GM12891 (cell line): ENCODE results near the gene DNMT3B.

Experiments used
- POLR2A ChIP-seq: IDR thresholded peaks from 2 replicates; pipeline ENCODE4 v1.6.1; 2011; ENCODE audit warnings: low read depth, low read length, control low read depth
- POLR2AphosphoS5 ChIP-seq: IDR thresholded peaks from 2 replicates; pipeline ENCODE4 v1.6.1; 2011; ENCODE audit warnings: low read depth, low read length, control low read depth

DNA sequence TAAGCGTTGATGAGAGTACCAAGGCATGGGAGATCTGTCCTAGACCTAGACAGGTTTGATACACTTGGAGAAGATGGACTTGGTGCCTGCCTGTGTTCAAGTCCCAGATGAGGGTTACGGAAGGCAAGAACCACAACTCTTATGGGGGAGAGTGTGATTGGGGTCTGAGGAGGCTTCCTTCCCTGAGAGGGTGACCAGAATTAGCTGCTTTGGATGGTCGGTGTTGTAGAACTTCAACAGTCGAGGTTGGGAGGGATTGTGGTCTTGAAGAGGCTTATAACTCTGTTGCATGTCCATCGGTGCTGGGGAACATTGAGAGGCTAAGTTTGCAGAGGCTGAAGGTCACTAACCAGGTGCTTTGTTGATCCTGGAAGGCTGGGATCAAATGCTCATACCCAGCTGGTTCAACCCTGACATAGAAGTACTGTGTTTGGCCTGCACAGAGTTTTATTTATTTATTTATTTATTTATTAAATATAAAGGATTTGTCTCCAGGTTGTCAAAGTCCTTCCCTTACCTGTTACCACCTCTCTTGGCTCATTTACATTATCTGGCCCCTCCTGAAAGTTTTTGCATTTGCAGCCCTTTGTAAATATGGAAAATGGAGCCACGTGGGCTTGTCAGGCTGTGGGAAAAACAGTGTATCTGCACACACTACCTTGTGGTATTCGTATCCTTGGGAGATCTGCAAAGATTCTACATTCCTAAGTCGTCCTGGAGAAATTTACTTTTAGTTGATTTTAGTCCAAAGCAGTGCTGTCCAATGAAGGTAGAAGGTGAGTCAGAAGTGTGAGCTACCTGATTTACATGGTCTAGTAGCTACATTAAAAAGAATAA is 80.7 kb downstream of the DNMT3B start:
- TF ChIP-seq POLR2AphosphoS5 (no peak), POLR2A (no peak)
